Activated CD4-positive, alpha-beta T cell treated with anti-CD3 and anti-CD28 coated beads, Interleukin-2, amount 50 U/mL, for 16 hours (primary cell): Measurements from ENCODE around the gene CEMIP2.
"Not testable (repeated sequence)": the region's sequence is repeated elsewhere in the genome, so short reads cannot be mapped to it uniquely, and the experiment has no call there.

Experiments used
- DNase-seq: peaks from one replicate; pipeline ENCODE4 v3.0.0-alpha.2; 2020

CEMIP2 gene, protein sequence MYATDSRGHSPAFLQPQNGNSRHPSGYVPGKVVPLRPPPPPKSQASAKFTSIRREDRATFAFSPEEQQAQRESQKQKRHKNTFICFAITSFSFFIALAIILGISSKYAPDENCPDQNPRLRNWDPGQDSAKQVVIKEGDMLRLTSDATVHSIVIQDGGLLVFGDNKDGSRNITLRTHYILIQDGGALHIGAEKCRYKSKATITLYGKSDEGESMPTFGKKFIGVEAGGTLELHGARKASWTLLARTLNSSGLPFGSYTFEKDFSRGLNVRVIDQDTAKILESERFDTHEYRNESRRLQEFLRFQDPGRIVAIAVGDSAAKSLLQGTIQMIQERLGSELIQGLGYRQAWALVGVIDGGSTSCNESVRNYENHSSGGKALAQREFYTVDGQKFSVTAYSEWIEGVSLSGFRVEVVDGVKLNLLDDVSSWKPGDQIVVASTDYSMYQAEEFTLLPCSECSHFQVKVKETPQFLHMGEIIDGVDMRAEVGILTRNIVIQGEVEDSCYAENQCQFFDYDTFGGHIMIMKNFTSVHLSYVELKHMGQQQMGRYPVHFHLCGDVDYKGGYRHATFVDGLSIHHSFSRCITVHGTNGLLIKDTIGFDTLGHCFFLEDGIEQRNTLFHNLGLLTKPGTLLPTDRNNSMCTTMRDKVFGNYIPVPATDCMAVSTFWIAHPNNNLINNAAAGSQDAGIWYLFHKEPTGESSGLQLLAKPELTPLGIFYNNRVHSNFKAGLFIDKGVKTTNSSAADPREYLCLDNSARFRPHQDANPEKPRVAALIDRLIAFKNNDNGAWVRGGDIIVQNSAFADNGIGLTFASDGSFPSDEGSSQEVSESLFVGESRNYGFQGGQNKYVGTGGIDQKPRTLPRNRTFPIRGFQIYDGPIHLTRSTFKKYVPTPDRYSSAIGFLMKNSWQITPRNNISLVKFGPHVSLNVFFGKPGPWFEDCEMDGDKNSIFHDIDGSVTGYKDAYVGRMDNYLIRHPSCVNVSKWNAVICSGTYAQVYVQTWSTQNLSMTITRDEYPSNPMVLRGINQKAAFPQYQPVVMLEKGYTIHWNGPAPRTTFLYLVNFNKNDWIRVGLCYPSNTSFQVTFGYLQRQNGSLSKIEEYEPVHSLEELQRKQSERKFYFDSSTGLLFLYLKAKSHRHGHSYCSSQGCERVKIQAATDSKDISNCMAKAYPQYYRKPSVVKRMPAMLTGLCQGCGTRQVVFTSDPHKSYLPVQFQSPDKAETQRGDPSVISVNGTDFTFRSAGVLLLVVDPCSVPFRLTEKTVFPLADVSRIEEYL (N-terminal part only)

DNA sequence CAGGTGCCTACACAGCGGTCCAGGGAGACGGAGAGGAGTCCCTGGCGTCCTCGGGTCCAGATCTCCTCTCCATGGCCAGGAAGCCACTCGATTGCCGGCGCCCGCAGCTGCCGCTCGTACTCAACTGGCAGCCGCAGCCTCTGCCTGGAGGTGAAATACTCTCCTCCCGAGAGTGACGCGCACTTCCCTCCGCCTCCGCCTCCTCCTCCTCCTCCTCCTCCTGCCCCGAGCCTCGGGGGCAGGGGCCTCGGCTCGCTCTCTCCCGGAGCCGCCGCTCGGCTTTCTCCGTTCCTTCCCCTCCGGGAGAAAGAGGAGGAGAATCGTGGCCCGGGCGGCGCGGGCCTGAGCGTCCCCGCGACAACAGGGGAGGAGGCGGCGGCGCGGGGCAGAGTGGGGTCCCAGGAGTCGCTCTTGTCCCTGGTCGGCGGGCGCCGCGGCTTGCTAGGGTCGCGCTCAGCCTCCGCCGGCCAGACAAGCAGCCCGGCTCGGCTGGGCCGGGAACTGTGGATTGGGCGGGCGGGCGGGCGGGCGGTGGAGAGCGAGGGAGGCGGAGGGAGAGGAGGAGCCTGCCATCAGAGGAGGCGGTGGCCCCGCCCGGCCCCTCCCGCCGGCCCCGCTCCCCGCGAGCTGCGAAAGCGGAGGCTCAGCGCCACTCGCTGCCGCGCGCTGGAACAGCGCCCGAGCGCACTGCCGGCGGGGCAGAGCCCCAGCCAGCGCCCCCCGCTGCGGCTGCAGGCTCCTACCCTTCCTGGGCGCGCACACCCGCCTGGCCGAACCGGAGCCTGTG, at the start of gene CEMIP2:
Gene CEMIP2, minus strand, starts transcription at position 126 of the 787 bp plus-strand sequence. CDS start 18,140 bp downstream, outside the sequence.
- peak; percentile 92 for DNase-seq

DNA sequence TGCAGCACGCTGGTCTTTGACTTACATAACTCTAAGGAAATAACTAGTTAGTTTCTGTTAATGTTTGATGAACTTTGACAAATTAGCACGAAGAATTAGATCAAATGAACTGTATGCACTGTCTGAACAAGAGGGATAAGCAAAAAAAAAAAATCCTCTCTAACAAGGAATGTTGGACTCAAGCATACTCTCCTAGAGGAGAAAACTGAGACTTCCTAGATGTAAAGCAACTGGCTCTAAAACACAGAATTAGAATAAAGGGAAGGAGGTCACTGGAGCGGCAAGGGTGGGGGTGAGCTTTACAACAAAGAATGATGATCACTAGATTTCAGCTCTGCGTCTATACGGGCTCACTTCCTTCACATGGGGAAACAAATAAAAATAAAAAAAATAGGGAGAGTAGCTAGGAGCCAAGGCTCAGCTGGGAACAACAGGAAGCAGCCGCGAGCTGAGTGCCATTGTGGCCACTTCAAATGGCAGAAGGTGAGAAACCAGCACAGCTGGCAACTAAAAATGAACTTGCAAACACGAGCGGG, 48.7 kb upstream of the CEMIP2 start:
- no peak for DNase-seq

DNA sequence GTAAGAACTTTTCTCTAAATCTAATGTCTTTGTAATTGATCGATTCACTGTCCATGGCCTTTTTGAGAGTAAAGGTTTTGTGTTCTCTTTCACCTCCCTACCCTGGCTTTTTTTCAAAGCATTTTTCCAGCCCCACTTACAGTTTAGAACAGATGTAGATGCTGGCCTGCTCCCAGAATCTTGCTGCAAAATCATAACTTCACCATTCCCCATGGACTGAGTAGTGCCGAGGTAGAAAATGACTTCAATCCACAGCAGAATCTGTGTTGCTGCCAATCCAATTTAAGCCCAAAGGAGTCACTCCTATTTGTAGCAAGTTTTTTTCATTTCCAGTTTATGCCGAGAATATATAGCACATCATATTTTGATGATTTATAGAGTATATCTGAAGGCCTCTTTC, 46.5 kb upstream of the CEMIP2 start:
- DNase-seq = no peak

DNA sequence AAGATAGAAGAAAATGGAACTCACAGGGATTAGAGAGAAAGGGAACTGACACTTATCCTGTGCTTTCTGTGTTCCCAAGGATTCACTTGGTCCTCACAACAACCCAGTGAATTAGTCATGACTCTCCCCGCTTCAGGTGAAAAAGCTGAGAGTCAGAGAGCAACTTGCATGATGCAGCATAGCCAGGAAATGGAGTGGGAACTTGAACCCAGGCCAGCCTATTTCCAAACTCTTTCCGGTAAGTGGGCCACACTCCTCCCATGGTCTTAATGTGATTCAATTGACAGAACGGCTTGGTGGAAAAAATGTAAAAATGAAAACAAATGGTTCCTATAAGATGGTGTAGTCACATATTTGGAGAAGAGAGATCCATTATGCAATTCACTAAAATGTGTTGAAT, 45.9 kb upstream of the CEMIP2 start:
- DNase-seq = no peak

DNA sequence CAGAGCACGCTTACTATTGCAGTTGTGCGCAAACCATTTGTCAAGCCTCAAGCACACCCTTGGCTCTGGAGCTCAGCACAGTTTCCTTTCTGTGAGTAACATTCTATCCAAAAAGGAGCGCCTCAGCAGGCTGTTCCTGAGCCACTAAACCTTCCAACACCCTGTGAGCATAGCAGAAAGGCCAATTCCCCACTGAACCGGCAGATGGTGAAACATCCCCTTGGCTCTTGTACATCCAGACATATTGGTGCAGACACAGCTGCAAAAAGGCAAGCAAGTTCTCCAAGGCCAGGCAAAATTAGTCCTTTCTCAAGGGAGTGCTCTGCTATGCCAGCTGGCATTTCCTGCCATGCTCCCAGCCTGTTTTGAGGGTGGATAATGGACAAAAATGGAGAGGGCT, 44.1 kb upstream of the CEMIP2 start:
- no peak for DNase-seq

DNA sequence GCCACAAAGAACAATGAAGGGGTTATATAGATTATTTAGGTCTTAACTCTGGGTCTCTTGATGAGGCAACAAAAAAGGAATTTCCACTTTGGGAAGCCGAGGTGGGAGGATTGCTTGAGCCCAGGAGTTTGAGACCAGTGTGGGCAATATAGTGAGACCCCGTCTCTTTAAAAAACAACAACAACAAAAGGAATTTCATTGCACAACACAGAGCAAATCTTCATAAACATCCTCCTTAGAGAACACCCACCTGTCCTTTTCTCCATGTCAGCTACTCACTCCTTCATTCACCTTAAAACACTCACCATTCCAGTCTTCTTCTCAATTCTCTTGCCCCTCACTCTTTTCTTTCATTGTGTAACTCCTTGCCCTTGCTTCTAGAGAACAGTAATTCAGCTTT, 39.8 kb upstream of the CEMIP2 start:
- no peak for DNase-seq

DNA sequence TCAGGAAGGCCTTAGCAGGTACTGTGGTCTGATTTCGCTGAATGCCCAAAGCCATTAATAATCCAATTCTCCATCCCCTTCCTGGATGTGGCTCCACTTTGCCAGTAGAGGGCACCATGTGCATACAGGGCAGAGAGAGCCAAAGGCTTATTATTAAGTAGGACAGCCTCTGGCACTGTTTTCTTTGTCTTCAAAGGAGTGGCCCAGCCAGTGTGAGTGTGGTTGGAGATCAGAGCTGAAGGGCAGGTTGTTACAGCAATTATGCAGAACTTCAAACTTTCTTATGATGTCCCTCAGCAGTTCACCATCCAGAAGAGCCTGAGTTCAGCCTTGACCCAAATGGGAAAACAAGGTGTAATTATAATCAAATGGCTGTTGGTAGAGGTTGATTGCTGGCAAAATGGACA, 38.6 kb upstream of the CEMIP2 start:
- peak; percentile 78 for DNase-seq

DNA sequence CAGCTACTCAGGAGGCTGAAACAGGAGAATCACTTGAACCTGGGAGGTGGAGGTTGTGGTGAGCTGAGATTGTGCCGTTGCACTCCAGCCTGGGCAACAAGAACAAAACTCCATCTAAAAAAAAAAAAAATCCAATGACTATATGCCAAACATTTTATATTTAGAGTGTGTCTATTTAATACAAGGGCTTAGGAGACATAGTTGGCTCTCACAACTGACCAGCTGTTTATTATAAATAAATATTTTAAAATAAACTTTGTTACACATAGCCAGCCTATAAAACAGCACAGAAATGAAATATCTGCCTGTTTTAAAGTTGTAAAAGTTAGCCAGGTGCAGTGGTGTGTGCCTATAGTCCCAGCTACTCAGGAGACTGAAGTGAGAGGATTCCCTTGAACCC, 36.8 kb upstream of the CEMIP2 start:
- DNase-seq = not testable (repeated sequence)

DNA sequence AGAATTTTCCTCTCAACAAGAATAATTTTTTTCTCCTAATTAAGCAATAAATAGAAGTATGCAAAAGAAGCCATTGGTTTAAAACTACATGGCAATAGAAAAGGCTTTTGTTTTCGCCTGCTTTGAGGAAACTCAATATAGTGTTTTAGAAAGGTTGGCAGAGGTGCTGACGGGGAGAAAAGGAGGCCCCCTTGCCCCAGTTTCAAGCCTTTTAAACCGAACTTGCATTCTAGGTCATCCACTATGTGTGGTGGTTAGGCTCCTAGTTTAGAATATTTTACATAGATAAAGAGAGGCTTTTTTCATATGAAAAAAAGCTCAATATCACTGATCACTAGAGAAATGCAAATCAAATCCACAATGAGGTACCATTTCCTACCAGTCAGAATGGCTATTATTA, 33.5 kb upstream of the CEMIP2 start:
- DNase-seq = no peak

DNA sequence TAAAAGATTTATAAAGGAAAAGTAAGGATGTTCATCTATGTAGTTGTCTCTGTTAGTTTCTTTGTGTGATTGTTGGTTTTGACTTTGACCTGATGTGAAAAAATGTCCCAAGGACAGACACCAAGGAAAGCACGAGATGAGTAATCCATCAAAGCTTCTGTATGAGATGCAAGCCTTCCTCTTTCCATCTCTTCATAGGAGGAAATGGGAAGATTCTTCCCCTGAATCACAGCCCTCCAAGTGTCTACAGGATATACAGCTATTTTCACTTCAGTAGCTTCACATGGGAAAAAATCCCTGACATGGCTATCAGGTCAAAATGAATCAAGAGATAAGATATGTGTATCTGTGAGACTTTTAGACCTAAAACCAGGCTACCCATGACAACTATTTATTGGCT, 29.0 kb upstream of the CEMIP2 start:
- no peak for DNase-seq

DNA sequence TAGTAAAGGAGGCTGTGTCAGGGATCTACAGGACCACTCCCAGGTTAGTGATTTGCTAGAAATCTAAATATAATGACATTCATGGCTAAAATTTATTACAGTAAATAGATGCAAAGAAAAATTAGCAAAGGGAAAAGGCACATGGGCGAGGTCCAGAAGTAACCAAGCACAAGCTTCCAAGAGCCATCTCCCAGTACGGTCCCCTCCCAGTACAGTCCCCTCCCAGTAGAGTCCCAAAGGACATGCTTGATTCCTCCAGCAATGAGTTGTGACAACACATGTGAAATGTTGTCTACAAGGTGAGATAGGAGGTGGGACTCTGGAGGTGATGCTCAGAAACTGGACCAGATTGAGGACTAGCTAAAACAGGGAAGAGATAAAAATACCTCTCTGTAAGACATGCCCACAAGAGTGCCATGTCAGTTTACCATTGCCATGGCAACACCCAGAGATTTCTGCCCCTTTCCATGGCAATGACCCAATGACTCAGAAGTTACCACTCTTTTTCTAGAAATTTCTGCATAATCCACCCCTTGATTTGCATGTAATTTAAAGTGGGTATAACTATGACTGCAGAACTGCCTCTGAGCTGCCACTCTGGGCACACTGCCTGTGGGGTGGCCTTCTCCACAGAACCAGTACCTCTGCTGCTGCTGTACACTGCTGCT, 27.9 kb upstream of the CEMIP2 start:
- peak; percentile 38 for DNase-seq

DNA sequence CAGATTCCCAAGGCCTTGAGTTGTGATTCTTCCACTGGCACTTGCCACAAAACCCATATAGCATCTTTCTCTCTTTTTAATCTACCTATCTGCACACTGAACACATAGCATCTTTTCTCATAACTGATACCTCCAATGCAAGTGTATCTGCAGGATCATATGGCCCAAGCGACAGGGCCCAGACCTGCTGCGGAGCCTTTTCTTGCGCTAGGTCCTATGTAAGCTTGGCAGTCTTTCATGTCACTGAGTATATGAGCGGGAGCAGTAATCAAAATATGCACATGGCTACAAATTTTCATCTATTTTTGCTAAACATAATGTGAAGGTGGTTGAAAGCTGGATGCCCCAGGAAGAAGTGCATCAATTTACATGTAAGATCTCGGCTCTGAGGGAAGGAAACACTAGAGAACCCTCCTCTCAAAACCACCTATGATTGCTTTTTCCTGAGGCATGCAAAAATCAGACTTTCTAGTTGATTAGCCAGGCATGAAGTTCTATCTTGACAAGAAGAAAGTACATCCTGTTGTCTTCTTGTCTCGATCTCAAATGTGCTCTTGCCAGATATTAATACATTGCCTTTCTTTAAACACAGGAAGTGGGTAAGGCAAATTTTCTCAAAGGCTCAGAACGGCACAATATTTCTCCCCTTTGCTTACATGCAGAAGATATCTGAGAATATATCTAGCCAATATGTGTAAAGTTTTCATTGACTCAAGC, 26.9 kb upstream of the CEMIP2 start:
- DNase-seq = peak; percentile 65

DNA sequence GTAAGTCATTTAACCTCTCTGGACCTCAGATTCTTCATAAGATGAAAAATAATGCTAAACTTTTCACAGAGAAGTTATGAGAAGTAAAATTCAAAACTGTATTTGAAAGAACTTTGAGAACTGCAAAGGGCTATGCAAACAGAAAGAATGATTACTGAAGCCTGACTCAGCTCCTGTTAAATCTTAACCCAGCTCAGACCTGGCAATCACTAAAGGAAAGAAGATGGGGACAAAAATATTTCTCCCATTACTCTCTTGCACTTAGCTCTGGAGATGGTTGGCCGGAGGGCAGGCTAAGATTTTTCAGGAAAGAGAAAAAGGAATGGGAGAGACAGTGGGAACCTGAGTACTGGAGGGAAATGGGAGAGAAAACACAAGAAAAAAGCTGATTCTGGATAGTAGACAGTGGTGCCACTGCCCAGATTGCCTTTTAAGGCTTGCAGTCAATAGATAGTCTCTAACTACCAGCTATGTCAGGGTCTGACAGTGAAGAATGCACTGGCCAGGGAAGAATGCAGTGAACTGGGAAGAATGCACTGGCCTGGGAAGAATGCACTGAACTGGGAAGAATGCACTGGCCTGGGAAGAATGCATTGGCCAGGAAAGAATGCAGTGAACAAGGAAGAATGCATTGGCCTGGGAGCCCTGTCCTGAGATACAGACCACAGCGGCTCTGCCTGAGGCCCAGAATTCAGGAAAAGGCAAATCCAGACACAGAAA, 25.2 kb upstream of the CEMIP2 start:
- no peak for DNase-seq

DNA sequence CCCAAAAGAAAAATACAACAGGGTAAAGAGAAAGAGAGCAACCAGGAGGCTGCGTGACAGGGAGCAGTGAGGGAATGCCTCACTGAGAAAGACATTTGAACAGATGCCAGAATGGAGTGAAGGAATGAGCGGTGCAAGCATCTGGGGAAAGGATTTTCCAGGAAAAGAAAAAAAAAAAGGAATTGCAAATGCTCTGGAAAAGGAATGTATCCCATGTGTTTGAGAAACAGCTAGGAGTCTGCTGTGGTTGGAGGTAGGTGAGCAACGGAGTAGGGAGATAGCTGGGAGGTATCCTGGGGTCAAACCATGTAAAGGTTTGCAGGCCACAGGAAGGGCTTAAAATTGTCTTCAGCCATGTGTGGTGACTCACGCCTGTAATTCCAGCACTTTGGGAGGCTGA, 23.6 kb upstream of the CEMIP2 start:
- DNase-seq = no peak

DNA sequence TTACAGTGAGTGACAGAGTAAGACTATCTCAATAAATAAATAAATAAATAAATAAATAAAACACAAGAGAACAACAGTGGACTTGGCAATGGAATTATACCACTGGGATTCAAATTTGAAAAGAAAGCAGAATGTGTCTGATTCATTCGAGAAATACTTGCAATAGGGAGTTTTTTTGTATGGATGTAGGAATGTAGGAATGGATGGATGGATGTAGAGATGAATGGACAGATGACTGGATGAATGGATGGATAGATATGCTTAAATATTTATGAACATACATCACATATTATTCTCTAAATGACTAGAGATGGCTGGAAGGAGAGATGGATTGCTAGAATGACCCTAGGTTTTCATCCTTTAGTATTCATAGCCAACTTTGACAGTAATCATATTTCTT, 22.0 kb upstream of the CEMIP2 start:
- DNase-seq = no peak

DNA sequence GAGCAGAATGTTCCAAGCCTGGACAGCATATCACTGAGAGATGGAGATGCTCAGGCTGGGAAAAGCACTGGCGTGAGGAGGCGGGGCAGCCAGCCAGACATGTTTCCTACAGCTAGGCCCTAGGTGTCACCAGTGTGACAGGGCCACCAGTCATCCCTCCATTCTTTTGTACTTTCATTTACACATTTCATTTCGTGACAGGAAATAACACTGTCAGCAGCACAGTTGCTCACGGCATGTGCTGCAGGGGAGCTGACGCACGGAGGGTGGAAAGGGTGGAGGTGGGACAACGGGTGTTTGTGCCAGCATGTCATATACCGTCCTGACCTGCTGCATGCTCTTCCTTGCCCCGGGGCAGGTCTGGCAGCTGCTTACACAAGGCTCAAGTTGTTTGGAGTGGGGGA, 14.8 kb upstream of the CEMIP2 start:
- peak; percentile 92 for DNase-seq

DNA sequence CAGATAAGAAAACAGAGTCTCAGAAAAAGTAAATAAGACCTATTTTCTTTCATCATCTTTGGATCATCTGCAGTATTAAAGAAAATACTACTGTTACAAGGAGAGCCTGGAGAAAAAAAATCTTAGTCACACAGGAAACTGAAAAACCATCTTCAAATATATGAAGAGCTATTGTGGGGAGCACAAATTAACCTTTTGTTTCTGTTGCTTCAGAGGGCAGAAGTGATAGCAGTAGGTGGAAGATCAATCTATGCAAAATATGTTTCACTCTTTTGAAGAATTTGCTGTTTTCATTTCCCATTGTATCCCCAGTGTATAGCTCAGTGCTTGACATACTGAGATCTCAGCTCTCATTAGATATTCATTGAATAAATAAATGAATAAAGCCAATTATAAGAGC, 13.1 kb upstream of the CEMIP2 start:
- peak; percentile 45 for DNase-seq

DNA sequence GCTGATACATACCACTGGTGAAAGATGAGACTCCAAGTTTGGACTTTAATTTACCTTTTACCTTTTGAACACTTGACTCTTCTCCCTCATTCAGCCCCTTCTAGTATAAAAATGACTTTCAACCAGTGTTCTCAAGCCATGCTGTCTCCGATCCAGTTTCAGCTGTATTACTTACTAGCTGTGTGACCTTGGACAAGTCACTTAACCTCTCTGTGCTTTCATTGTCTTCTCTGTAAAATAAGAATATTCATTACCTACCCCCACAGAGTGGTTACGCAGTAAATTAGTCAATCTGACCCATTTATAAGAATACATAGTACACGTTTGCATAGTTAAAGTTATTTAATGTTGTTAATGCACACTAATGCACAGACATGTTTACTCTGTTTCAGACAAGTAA, 12.6 kb upstream of the CEMIP2 start:
- DNase-seq = no peak

DNA sequence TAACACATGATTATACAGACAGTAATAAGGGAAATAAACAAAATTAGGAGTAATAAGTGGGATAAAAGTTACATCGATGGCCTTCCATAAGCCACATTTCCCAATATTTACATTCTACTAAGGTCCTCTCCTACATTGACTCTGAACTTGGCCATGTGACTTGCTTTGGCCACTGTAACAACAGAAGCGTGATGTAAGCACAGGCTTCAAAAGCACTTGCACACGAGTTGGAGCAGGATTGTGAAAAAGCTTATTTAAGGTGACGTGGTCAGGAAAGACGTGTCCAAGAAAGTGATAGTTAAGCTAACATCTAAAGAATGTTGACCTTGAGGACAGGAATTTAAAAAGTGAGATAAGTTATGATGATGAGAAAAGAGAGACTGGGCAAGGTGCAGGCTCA, 9.8 kb upstream of the CEMIP2 start:
- DNase-seq = no peak

DNA sequence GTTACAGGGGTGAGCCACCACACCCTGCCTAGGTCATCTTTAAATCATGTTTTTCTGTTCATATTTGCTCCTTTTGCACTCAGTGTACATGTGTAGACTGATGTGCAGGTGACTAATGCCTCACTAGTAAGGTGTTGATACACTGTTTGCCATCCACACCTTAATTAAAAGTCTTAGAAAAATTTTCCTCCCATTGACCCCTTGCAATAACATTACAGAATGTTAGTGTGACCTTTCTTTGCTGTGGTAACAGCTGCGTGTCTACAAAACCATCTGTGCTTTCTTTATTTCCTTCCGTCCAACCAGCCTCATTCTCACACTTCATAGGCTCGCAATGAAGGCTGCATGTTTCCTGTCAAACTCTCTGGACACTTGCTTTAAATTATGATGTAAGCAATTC, 6.6 kb upstream of the CEMIP2 start:
- DNase-seq = no peak
